MM.1S (cell line): ENCODE data around the gene FAM24B.

Source experiments
- DNase-seq: peaks from one replicate; pipeline ENCODE4 v3.0.0-alpha.2; 2015
- H2AFZ ChIP-seq: fragments of 300-600 bp; sonication (generic); 2 replicates; pipeline ENCODE4 v1.6.0; 2016; ENCODE audit warnings: antibody characterized with exemption, low read length
- H3F3A ChIP-seq: fragments of 300-600 bp; sonication (generic); 2 replicates; pipeline ENCODE4 v1.6.1; 2016; ENCODE audit warnings: mild to moderate bottlenecking, antibody characterized with exemption, low read length, moderate library complexity, mixed read lengths; ENCODE audit not compliant: insufficient read depth
- H3K27ac ChIP-seq: fragments of 300-600 bp; sonication (generic); 2 replicates; pipeline ENCODE4 v1.5.1; 2016; ENCODE audit warnings: mild to moderate bottlenecking, low read length
- H3K27me3 ChIP-seq: fragments of 300-600 bp; sonication (generic); replicated peaks from 2 replicates; pipeline ENCODE4 v1.6.0; 2016; ENCODE audit warnings: low read length; ENCODE audit not compliant: insufficient read depth
- H3K36me3 ChIP-seq: fragments of 300-600 bp; sonication (generic); replicated peaks from 2 replicates; pipeline ENCODE4 v1.6.1; 2016; ENCODE audit warnings: mild to moderate bottlenecking, low read length, mixed read lengths; ENCODE audit not compliant: insufficient read depth
- H3K4me1 ChIP-seq: fragments of 300-600 bp; sonication (generic); 2 replicates; pipeline ENCODE4 v1.6.1; 2016; ENCODE audit warnings: low read length, mixed read lengths
- H3K4me2 ChIP-seq: fragments of 300-600 bp; sonication (generic); 2 replicates; pipeline ENCODE4 v1.6.0; 2016; ENCODE audit warnings: low read depth, low read length
- H3K4me3 ChIP-seq: fragments of 300-600 bp; sonication (generic); 2 replicates; pipeline ENCODE4 v1.5.1; 2016; ENCODE audit warnings: low read length, mixed read lengths
- H3K79me2 ChIP-seq: fragments of 300-600 bp; sonication (generic); 2 replicates; pipeline ENCODE4 v1.6.1; 2016; ENCODE audit warnings: mixed run types, low read length, mixed read lengths
- H3K9ac ChIP-seq: fragments of 300-600 bp; sonication (generic); 2 replicates; pipeline ENCODE4 v1.6.1; 2016; ENCODE audit warnings: low read length, mixed read lengths
- H3K9me2 ChIP-seq: fragments of 300-600 bp; sonication (generic); replicated peaks from 2 replicates; pipeline ENCODE4 v1.6.1; 2016; ENCODE audit warnings: mild to moderate bottlenecking, low read length, mixed read lengths; ENCODE audit not compliant: insufficient read depth
- H3K9me3 ChIP-seq: fragments of 300-600 bp; sonication (generic); replicated peaks from 2 replicates; pipeline ENCODE4 v1.6.1; 2016; ENCODE audit warnings: mild to moderate bottlenecking, low read length, mixed read lengths; ENCODE audit not compliant: insufficient read depth
- H4K20me1 ChIP-seq: fragments of 300-600 bp; sonication (generic); 2 replicates; pipeline ENCODE4 v1.6.1; 2016; ENCODE audit warnings: mild to moderate bottlenecking, low read length, moderate library complexity, mixed read lengths; ENCODE audit not compliant: insufficient read depth
- EZH2 ChIP-seq: fragments of 300-600 bp; sonication (generic); optimal IDR thresholded peaks from 2 replicates; pipeline ENCODE3; 2017; ENCODE audit warnings: low read depth, mild to moderate bottlenecking, antibody characterized with exemption, low read length, mixed read lengths
- EZH2phosphoT487 ChIP-seq: fragments of 300-600 bp; sonication (generic); IDR thresholded peaks from 2 replicates; pipeline ENCODE4 v1.6.1; 2018; ENCODE audit warnings: antibody characterized with exemption, low read length
- TF ChIP-seq, protein P1 (sequence below): fragments of 300-600 bp; sonication (generic); IDR thresholded peaks from 2 replicates; pipeline ENCODE4 v1.5.1; 2016; ENCODE audit warnings: antibody characterized with exemption, low read length, mixed read lengths

Gene FAM24B

DNA sequence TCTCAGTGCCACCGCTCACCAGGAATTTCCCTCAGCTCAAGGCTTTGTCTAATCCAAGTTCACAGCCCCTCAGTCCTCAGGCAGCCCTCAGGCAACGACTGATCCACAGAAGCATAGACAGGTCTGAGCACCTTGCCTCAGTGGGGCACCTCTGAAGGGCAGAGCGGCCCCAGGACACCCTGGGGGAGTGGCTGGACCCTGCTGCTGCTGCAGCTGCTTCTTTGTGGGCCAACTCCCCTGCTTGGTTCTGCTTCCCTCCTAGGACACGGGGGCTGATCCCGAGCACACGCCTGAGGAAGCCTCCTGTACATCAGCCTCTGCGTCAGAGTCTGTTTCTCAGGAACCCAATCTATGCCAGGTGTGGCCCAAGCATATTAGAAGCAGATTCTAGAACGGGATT lies 49.9 kb downstream of the FAM24B start:
- TF ChIP-seq, protein P1, sequence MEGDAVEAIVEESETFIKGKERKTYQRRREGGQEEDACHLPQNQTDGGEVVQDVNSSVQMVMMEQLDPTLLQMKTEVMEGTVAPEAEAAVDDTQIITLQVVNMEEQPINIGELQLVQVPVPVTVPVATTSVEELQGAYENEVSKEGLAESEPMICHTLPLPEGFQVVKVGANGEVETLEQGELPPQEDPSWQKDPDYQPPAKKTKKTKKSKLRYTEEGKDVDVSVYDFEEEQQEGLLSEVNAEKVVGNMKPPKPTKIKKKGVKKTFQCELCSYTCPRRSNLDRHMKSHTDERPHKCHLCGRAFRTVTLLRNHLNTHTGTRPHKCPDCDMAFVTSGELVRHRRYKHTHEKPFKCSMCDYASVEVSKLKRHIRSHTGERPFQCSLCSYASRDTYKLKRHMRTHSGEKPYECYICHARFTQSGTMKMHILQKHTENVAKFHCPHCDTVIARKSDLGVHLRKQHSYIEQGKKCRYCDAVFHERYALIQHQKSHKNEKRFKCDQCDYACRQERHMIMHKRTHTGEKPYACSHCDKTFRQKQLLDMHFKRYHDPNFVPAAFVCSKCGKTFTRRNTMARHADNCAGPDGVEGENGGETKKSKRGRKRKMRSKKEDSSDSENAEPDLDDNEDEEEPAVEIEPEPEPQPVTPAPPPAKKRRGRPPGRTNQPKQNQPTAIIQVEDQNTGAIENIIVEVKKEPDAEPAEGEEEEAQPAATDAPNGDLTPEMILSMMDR, result no peak
- TF ChIP-seq EZH2phosphoT487 (no peak), EZH2 (no peak)
- Histone ChIP-seq H4K20me1 (no peaks in the 10 kb centered on the region), H3K4me1 (no peaks in the 10 kb centered on the region), H3K27ac (no peak overlapping the region), H3K4me2 (no peak overlapping the region), H3K4me3 (no peak overlapping the region), H3K9me2 (no peaks in the 10 kb centered on the region), H3F3A (no peaks in the 10 kb centered on the region), H3K79me2 (no peaks in the 10 kb centered on the region), H2AFZ (no peak overlapping the region), H3K9ac (no peak overlapping the region), H3K36me3 (no peaks in the 10 kb centered on the region; the same call in 1 of the 2 replicates), H3K9me3 (no peaks in the 10 kb centered on the region), H3K27me3 (no peaks in the 10 kb centered on the region)
- no peak for DNase-seq

DNA sequence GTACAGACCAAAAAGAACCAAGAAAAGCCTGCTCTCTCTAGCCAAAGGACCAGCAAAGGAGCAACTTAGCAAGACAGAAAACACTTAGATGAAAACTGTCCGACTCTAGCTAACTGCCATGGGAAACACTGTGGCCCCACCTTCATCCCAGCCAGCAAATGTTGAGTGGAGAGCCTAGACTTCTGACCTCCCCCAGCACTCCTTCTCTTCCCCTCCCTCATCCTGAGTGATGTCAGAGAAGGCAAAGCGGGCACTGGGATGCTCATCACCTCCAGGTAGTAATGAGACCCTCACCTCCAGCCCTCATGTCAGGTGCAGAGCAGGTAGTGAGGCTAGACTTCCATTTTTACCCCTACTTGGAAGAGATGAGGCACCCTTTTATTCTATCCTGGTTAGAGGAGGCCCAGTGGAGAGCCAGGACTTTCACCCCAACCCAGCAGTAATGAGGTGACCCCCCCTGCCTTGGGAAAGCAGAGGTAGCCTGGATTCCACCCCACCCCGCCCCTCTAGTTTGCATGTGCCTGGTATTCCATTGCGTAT lies 50.6 kb downstream of the FAM24B start:
- no peaks in the 10 kb centered on the region for H3K79me2 ChIP-seq
- no peak overlapping the region for H2AFZ ChIP-seq
- H3K27ac ChIP-seq, result no peak overlapping the region
- no peak overlapping the region for H3K9ac ChIP-seq
- H4K20me1 ChIP-seq, result no peaks in the 10 kb centered on the region
- H3K4me1 ChIP-seq, result no peaks in the 10 kb centered on the region
- TF ChIP-seq, protein P1, result no peak
- TF ChIP-seq EZH2 (no peak), EZH2phosphoT487 (no peak)
- no peaks in the 10 kb centered on the region for H3K9me2 ChIP-seq
- no peak overlapping the region for H3K4me3 ChIP-seq
- no peaks in the 10 kb centered on the region for H3K36me3 ChIP-seq
- no peaks in the 10 kb centered on the region for H3K27me3 ChIP-seq
- no peaks in the 10 kb centered on the region for H3K9me3 ChIP-seq
- H3F3A ChIP-seq, result no peaks in the 10 kb centered on the region
- no peak for DNase-seq
- no peak overlapping the region for H3K4me2 ChIP-seq

DNA sequence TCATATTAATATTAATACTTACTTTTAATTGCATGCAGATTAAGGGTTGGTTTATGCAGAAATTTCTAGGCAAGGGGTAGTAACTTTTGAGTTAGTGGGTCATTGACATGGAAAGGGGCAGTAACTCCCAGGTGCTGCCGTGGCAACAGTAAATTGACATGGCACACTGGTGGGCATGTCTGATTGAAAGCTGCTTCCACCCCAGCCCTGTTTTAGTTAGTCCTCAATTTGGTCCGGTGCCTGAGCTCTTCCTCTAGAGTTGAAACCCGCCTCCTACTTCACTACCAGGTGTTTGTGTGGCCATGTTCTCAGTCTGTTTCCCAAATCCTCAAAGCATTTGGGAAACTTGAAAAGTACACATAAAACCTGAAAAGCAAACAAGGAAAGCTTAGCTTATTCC lies 52.1 kb downstream of the FAM24B start:
- no peaks in the 10 kb centered on the region for H3K9me3 ChIP-seq
- no peaks in the 10 kb centered on the region for H3F3A ChIP-seq
- TF ChIP-seq EZH2phosphoT487 (no peak), EZH2 (no peak)
- TF ChIP-seq, protein P1, result no peak
- H3K9me2 ChIP-seq, result no peaks in the 10 kb centered on the region
- H3K4me1 ChIP-seq, result no peaks in the 10 kb centered on the region
- no peak overlapping the region for H2AFZ ChIP-seq
- H3K9ac ChIP-seq, result no peak overlapping the region
- no peaks in the 10 kb centered on the region for H4K20me1 ChIP-seq
- DNase-seq, result no peak
- H3K79me2 ChIP-seq, result no peaks in the 10 kb centered on the region
- no peak overlapping the region for H3K4me3 ChIP-seq
- no peaks in the 10 kb centered on the region for H3K36me3 ChIP-seq
- H3K27ac ChIP-seq, result no peak overlapping the region
- H3K4me2 ChIP-seq, result no peak overlapping the region
- H3K27me3 ChIP-seq, result no peaks in the 10 kb centered on the region
